Suprapubic skin (tissue), 4 donors: ENCODE measurements around the gene CHIC2. TPM values are rescaled to one million over a fixed set of nuclear protein-coding genes. Genes with fewer than 3 reads are reported as not detected.

Experiments
- DNase-seq, 2 donors: peaks; one replicate each; pipeline ENCODE4 v3.0.0-alpha.2; 2019; ENCODE audit warnings: low spot score in 2 of 2
- H3K27ac ChIP-seq: fragments of 200-600 bp; sonication (generic); one replicate; pipeline ENCODE4 v1.5.1; 2019
- H3K27me3 ChIP-seq: fragments of 200-600 bp; sonication (generic); one replicate; pipeline ENCODE4 v1.5.1; 2019
- H3K36me3 ChIP-seq: fragments of 200-600 bp; sonication (generic); one replicate; pipeline ENCODE4 v1.5.1; 2019
- H3K4me1 ChIP-seq: fragments of 200-600 bp; sonication (generic); one replicate; pipeline ENCODE4 v1.5.1; 2019
- H3K4me3 ChIP-seq: fragments of 200-600 bp; sonication (generic); one replicate; pipeline ENCODE4 v1.5.1; 2019; ENCODE audit warnings: mild to moderate bottlenecking
- H3K9me3 ChIP-seq: fragments of 200-600 bp; sonication (generic); one replicate; pipeline ENCODE4 v1.5.1; 2019
- CTCF ChIP-seq, 2 donors: fragments of 200-600 bp in 1 of 2; fragments of 450-650 bp in 1 of 2; sonication (generic) in 1 of 2; IDR thresholded peaks; one replicate each; pipeline ENCODE4 v1.5.1; 2016 to 2019; ENCODE audit warnings: antibody characterized with exemption in 2 of 2, mild to moderate bottlenecking in 1 of 2, moderate library complexity in 1 of 2
- EP300 ChIP-seq: sonication (generic); formaldehyde crosslinking; IDR thresholded peaks from one replicate; pipeline ENCODE4 v1.6.1; 2017; ENCODE audit warnings: antibody characterized with exemption
- POLR2A ChIP-seq, 2 donors: fragments of 450-650 bp; IDR thresholded peaks; one replicate each; pipeline ENCODE4 v1.6.1; 2017; ENCODE audit warnings: antibody characterized with exemption in 2 of 2, mild to moderate bottlenecking in 2 of 2, moderate library complexity in 2 of 2
- POLR2AphosphoS5 ChIP-seq, 3 donors: sonication (generic); formaldehyde crosslinking; IDR thresholded peaks; one replicate each; pipeline ENCODE4 v1.6.1; 2017; ENCODE audit warnings: antibody characterized with exemption in 3 of 3
- WGBS: methylation state at CpG from one replicate; pipeline ENCODE4 v1.1.5; 2018; 5-methylcytosine and 5-hydroxymethylcytosine counted together
- total RNA-seq, 4 donors: library from RNA; depleted of rRNA; stranded (reverse); fragments of >200 nt; gene quantifications; one replicate each; pipeline ENCODE4 v1.1.0, GENCODE V29; 2016

CHIC2 gene
- total RNA-seq, 4 donors from 2014 or later, result 33.3 to 60.3 (median 41.1) TPM

GRCh38 chr4:54095110-54095825 lies 30.9 kb upstream of the CHIC2 start:
- TF ChIP-seq POLR2AphosphoS5 (IDR thresholded peaks at IDR 0.05) (no peak), EP300 (no peak), POLR2A (IDR thresholded peaks at IDR 0.05) (no peak), CTCF (IDR thresholded peaks at IDR 0.05) (no peak)
- Histone ChIP-seq H3K27ac (no peak overlapping the region), H3K36me3 (no peaks in the 10 kb centered on the region), H3K9me3 (no peaks in the 10 kb centered on the region), H3K27me3 (peaks cover 82% of the 10 kb centered on the region), H3K4me3 (no peak overlapping the region), H3K4me1 (peaks cover 34% of the 10 kb centered on the region)
- WGBS, result 44% methylated on average over 19 of the region's 19 CpGs
- DNase-seq, result no peak

GRCh38 chr4:54094451-54094850 lies 30.0 kb upstream of the CHIC2 start:
- no peak for DNase-seq
- peaks cover 74% of the 10 kb centered on the region for H3K27me3 ChIP-seq
- no peaks in the 10 kb centered on the region for H3K9me3 ChIP-seq
- H3K36me3 ChIP-seq, result no peaks in the 10 kb centered on the region
- 61% methylated on average over 6 of the region's 6 CpGs for WGBS
- no peak overlapping the region for H3K4me3 ChIP-seq
- TF ChIP-seq CTCF (IDR thresholded peaks at IDR 0.05) (no peak), POLR2AphosphoS5 (IDR thresholded peaks at IDR 0.05) (no peak)
- H3K4me1 ChIP-seq, result peaks cover 26% of the 10 kb centered on the region
- H3K27ac ChIP-seq, result no peak overlapping the region

- TF ChIP-seq POLR2AphosphoS5 (IDR thresholded peaks at IDR 0.05) (no peak), CTCF (IDR thresholded peaks at IDR 0.05) (no peak), EP300 (no peak), POLR2A (IDR thresholded peaks at IDR 0.05) (no peak)
- 34% methylated on average over 37 of the region's 37 CpGs for WGBS
- Histone ChIP-seq H3K9me3 (no peaks in the 10 kb centered on the region), H3K4me1 (peaks cover 22% of the 10 kb centered on the region), H3K27me3 (peaks cover 65% of the 10 kb centered on the region), H3K4me3 (no peak overlapping the region), H3K27ac (no peak overlapping the region), H3K36me3 (no peaks in the 10 kb centered on the region)
- DNase-seq, result no peak
Measured at GRCh38 chr4:54093324-54094240, 29.2 kb upstream of the CHIC2 start.

- Histone ChIP-seq H3K4me1 (peaks cover 22% of the 10 kb centered on the region), H3K27ac (no peak overlapping the region), H3K9me3 (no peaks in the 10 kb centered on the region), H3K4me3 (peak overlapping the region; percentile 54), H3K36me3 (no peaks in the 10 kb centered on the region), H3K27me3 (peaks cover 56% of the 10 kb centered on the region)
- WGBS, result 39% methylated on average over 13 of the region's 13 CpGs
- no peak for DNase-seq
- TF ChIP-seq CTCF (IDR thresholded peaks at IDR 0.05) (no peak), POLR2A (IDR thresholded peaks at IDR 0.05) (no peak), POLR2AphosphoS5 (IDR thresholded peaks at IDR 0.05) (no peak), EP300 (no peak)
Measured at GRCh38 chr4:54092405-54093323, 28.3 kb upstream of the CHIC2 start.
